ENCODE data around the gene RCAN2. TPM values are rescaled to one million over a fixed set of nuclear protein-coding genes. Genes with fewer than 3 reads are reported as not detected.

RCAN2 gene
- total and polyA plus RNA-seq, 11 donors, result 86.4 to 331 (median 311) TPM

DNA sequence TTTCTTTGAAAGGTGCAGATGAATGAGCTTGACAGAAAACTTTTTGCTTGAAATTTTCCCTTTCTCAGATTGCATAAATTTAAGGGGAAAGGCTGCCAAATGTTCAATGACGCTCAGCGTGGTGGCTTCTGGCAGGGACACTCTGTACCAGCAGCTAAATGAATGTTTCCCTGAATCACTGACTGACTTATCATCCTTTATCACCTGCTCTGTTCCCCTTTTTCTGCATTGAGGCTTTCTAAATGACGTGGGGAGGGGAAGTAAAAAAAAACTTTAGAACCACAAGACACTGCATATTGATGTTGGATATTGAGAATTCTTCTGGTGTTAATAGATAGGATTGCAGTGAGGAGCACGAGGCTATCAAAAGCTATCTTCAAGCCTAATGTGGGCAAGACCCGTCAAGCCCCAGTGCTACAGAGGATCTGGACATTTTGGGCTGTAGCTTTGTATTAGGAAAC is 273.5 kb downstream of the RCAN2 start:
- DNase-seq, result peak in 1 of 5 donors; percentile 53
- intact Hi-C loops (cut with DNase I), result loop anchor here in 7 of 10 donors (5.0 to 10.0 kb wide), 5 partner anchors 125 to 407 kb away; partner anchors contain the start of gene RCAN2 (in 2 of the 7)
- Histone ChIP-seq H3K27me3 (no peaks in the 10 kb centered on the region), H3K9me3 (no peaks in the 10 kb centered on the region), H3K36me3 (peaks cover 0 to 14% (median 0%) of the 10 kb centered on the region in 9 donors), H3K27ac (peak overlapping the region in 9 of 12 donors; percentile 7 to 65 (median 44)), H3K4me3 (no peak overlapping the region), H3K4me1 (peaks cover 0 to 35% (median 7%) of the 10 kb centered on the region in 12 donors)
- TF ChIP-seq CTCF (IDR thresholded peaks at IDR 0.05), result no peak
- TF ChIP-seq POLR2A (IDR thresholded peaks at IDR 0.05), result no peak
- peak; percentile 75 to 82 (median 80) for ATAC-seq
- WGBS, 4 donors, result 51 to 57% (median 52%) methylated on average over 5 of the region's 5 CpGs

- Histone ChIP-seq H3K4me1 (peaks cover 0 to 35% (median 7%) of the 10 kb centered on the region in 12 donors), H3K9me3 (no peaks in the 10 kb centered on the region), H3K27ac (peak overlapping the region in 2 of 12 donors; percentile 56 to 65), H3K36me3 (peaks cover 0 to 6% (median 0%) of the 10 kb centered on the region in 9 donors), H3K27me3 (no peaks in the 10 kb centered on the region), H3K4me3 (no peak overlapping the region)
- ATAC-seq (peak in 1 of 4 donors; percentile 21), DNase-seq (no peak)
- intact Hi-C loops (cut with DNase I), result loop anchor here in 7 of 10 donors (5.0 to 10.0 kb wide), 5 partner anchors 125 to 408 kb away; partner anchors contain the start of gene RCAN2 (in 2 of the 7)
- 69 to 90% (median 87%) methylated on average over 2 of the region's 2 CpGs for WGBS, 4 donors
- TF ChIP-seq POLR2A (IDR thresholded peaks at IDR 0.05) (no peak), CTCF (IDR thresholded peaks at IDR 0.05) (no peak)
These were observed 274.4 kb downstream of the RCAN2 start for GRCh38 chr6:46216879-46217278.

GRCh38 chr6:46215777-46216176 is 275.5 kb downstream of the RCAN2 start:
- Histone ChIP-seq H3K27ac (no peak overlapping the region), H3K4me1 (peaks cover 0 to 33% (median 7%) of the 10 kb centered on the region in 12 donors), H3K36me3 (no peaks in the 10 kb centered on the region), H3K9me3 (no peaks in the 10 kb centered on the region), H3K4me3 (no peak overlapping the region), H3K27me3 (no peaks in the 10 kb centered on the region)
- ATAC-seq (no peak), DNase-seq (no peak)
- 88 to 95% (median 91%) methylated on average over 4 of the region's 4 CpGs for WGBS, 4 donors
- intact Hi-C loops (cut with DNase I), result loop anchor here in 7 of 10 donors (5.0 to 10.0 kb wide), 5 partner anchors 123 to 409 kb away; partner anchors contain the start of gene RCAN2 (in 2 of the 7)
- TF ChIP-seq CTCF (IDR thresholded peaks at IDR 0.05) (no peak), POLR2A (IDR thresholded peaks at IDR 0.05) (no peak)

GRCh38 chr6:46215213-46215612 is 276.0 kb downstream of the RCAN2 start:
- intact Hi-C loops (cut with DNase I), result loop anchor here in 7 of 10 donors (5.0 to 10.0 kb wide), 5 partner anchors 123 to 410 kb away; partner anchors contain the start of gene RCAN2 (in 2 of the 7)
- H3K27ac ChIP-seq, result no peak overlapping the region

More at GRCh38 chr6:46215213-46215612, 276.0 kb downstream of the RCAN2 start:
- no peak overlapping the region for H3K4me3 ChIP-seq
- 66 to 82% (median 79%) methylated on average over 6 of the region's 6 CpGs for WGBS, 4 donors
- DNase-seq (no peak), ATAC-seq (no peak)
- peaks cover 0 to 28% (median 7%) of the 10 kb centered on the region in 12 donors for H3K4me1 ChIP-seq
- no peaks in the 10 kb centered on the region for H3K36me3 ChIP-seq
- no peaks in the 10 kb centered on the region for H3K9me3 ChIP-seq
- TF ChIP-seq POLR2A (IDR thresholded peaks at IDR 0.05) (no peak), CTCF (IDR thresholded peaks at IDR 0.05) (no peak)
- H3K27me3 ChIP-seq, result no peaks in the 10 kb centered on the region

Data from heart left ventricle (tissue), 16 donors.